Upper lobe of left lung (tissue), 6 donors: ENCODE data around the gene GUK1. TPM values are rescaled to one million over a fixed set of nuclear protein-coding genes. Genes with fewer than 3 reads are reported as not detected.
A peak's percentile ranks its signal among the peaks of the same experiment; 100 is the strongest.

Source experiments
- ATAC-seq, 2 donors: fragments of 200-7000 bp; cut with Tn5 transposase; one replicate each; pipeline ENCODE4 v1.9.1; 2022; ENCODE audit warnings: mild to moderate bottlenecking in 2 of 2, moderate library complexity in 2 of 2; ENCODE audit not compliant: low FRiP score in 2 of 2
- DNase-seq, 2 donors: peaks; one replicate each; pipeline ENCODE4 v3.0.0-alpha.2; 2019 to 2020
- H3K27ac ChIP-seq, 4 donors: fragments of 200-600 bp; sonication (generic); one replicate each; pipeline ENCODE4 v1.5.1; 2016 to 2019
- H3K27me3 ChIP-seq, 4 donors: fragments of 200-600 bp; sonication (generic); one replicate each; pipeline ENCODE4 v1.5.1; 2017 to 2019
- H3K36me3 ChIP-seq, 4 donors: fragments of 200-600 bp; sonication (generic); one replicate each; pipeline ENCODE4 v1.5.1; 2016 to 2019
- H3K4me1 ChIP-seq, 4 donors: fragments of 200-600 bp; sonication (generic); one replicate each; pipeline ENCODE4 v1.5.1; 2018 to 2019
- H3K4me3 ChIP-seq, 4 donors: fragments of 200-600 bp; sonication (generic); one replicate each; pipeline ENCODE4 v1.5.1; 2017 to 2019; ENCODE audit warnings: mild to moderate bottlenecking in 2 of 4, moderate library complexity in 1 of 4
- H3K9me3 ChIP-seq, 4 donors: fragments of 200-600 bp; sonication (generic); one replicate each; pipeline ENCODE4 v1.5.1; 2018 to 2019
- CTCF ChIP-seq, 6 experiments: fragments of 450-650 bp in 4 of 6; fragments of 200-600 bp in 2 of 6; sonication (generic) in 2 of 6; IDR thresholded peaks; one replicate each; pipeline ENCODE4 v1.5.1; 2016 to 2019; ENCODE audit warnings: antibody characterized with exemption in 6 of 6
- EP300 ChIP-seq, 4 donors: sonication (generic); formaldehyde crosslinking; IDR thresholded peaks; one replicate each; pipeline ENCODE4 v1.5.1; 2017; ENCODE audit warnings: antibody characterized with exemption in 4 of 4, control low read depth in 2 of 4
- POLR2A ChIP-seq, 4 donors: fragments of 450-650 bp; IDR thresholded peaks; one replicate each; pipeline ENCODE4 v1.5.1; 2016 to 2017; ENCODE audit warnings: antibody characterized with exemption in 4 of 4, mild to moderate bottlenecking in 2 of 4
- POLR2AphosphoS5 ChIP-seq, 2 donors: sonication (generic); formaldehyde crosslinking; IDR thresholded peaks; one replicate each; pipeline ENCODE4 v1.5.1; 2017; ENCODE audit warnings: antibody characterized with exemption in 2 of 2
- WGBS, 2 donors: methylation state at CpG; one replicate each; pipeline ENCODE4 v1.1.5; 2017 to 2018; 5-methylcytosine and 5-hydroxymethylcytosine counted together
- total RNA-seq, 6 donors: library from RNA; depleted of rRNA in 4 of 6; stranded (reverse); fragments of >200 nt in 4 of 6; gene quantifications; one replicate each; pipeline versions ENCODE4 v1.1.0 to v1.2.1, GENCODE V29; 2016 to 2021
- donor health status: DM: no; HTN: no; CAD: no; lungs with moderate emphysema.
- donor health status: DM: no; HTN: yes; CAD: no; lungs with severe emphysema.

GUK1 gene
- total RNA-seq, 6 donors from 2014 or later, result 198 to 385 (median 269) TPM

- DNase-seq (no peak), ATAC-seq (no peak)
- H3K9me3 ChIP-seq, result no peaks in the 10 kb centered on the region
- H3K4me3 ChIP-seq, result no peak overlapping the region
- peaks cover 29 to 54% (median 43%) of the 10 kb centered on the region in 4 donors for H3K4me1 ChIP-seq
- peak overlapping the region in 1 of 4 donors; percentile 4 for H3K27ac ChIP-seq
- 84 to 92% methylated on average over 11 of the region's 11 CpGs for WGBS, 2 donors
- TF ChIP-seq EP300 (IDR thresholded peaks at IDR 0.05), result no peak
- TF ChIP-seq POLR2A (IDR thresholded peaks at IDR 0.05), result no peak
- no peak for TF ChIP-seq CTCF (IDR thresholded peaks at IDR 0.05)
- TF ChIP-seq POLR2AphosphoS5 (IDR thresholded peaks at IDR 0.05), result no peak
- peaks cover 0 to 6% (median under 1%) of the 10 kb centered on the region in 4 donors for H3K36me3 ChIP-seq
- H3K27me3 ChIP-seq, result no peaks in the 10 kb centered on the region
These were observed 14.1 kb downstream of the GUK1 start for GRCh38 chr1:228154021-228154669.

DNA sequence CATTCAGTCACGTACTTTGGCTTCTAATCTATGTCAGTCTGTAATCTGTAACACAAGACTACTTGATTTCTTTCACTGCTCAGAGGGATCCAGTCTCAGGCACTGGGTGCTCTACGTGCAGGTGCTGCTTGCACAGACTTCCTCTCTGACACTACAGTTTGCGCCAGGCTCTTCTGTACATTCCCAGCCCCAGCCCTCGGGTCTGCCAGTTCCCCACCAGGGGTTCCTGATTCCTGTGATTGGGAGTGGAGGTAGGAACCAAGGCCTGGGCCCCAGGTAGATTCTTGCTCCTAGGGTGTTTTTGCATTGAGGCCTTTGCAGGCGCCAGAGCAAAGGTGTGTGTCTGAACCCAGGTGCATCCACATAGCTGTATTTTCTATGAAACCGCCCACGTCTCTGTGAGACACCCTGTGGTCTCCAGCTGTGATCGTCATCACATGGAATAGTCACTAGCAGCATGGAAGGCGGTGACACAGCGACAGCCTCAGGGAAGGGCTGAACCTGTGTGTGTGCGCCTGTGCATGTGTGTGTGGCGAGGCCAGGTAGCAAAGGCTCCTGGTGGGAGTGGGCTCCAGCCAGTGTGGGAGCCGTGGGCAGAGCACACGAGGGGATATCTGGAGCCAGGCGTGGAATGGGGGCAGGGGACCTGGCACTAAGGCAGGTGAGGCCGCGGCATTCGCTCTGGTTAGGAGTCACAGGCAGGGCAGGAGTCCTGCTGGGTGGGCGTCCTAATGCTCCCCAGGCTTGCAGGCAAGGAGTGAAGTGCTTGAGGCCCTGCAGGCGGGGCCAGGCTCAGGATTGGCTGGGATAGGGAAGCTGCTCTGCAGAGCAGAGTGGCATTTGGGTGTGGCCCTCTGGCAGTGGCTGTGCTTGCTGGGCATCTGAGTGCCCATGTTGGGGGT lies 14.8 kb downstream of the GUK1 start:
- no peak for ATAC-seq

GRCh38 chr1:228155596-228156514 lies 15.8 kb downstream of the GUK1 start:
- Histone ChIP-seq H3K27ac (no peak overlapping the region), H3K4me1 (peaks cover 13 to 37% (median 27%) of the 10 kb centered on the region in 4 donors), H3K4me3 (no peak overlapping the region), H3K27me3 (no peaks in the 10 kb centered on the region), H3K36me3 (peaks cover 0 to 4% (median 0%) of the 10 kb centered on the region in 4 donors), H3K9me3 (no peaks in the 10 kb centered on the region)
- ATAC-seq, result no peak
- TF ChIP-seq CTCF (IDR thresholded peaks at IDR 0.05) (no peak), POLR2AphosphoS5 (IDR thresholded peaks at IDR 0.05) (no peak)
- peak in 1 of 2 donors; percentile 47 for DNase-seq
- 80 to 94% methylated on average over 5 to 12 of the region's 16 CpGs for WGBS, 2 donors

More for the DNA sequence above, 14.8 kb downstream of the GUK1 start:
- peaks cover 0 to 4% (median 0%) of the 10 kb centered on the region in 4 donors for H3K36me3 ChIP-seq
- no peaks in the 10 kb centered on the region for H3K9me3 ChIP-seq
- TF ChIP-seq CTCF (IDR thresholded peaks at IDR 0.05) (no peak), POLR2A (IDR thresholded peaks at IDR 0.05) (no peak), EP300 (IDR thresholded peaks at IDR 0.05) (no peak), POLR2AphosphoS5 (IDR thresholded peaks at IDR 0.05) (no peak)
- 81 to 90% methylated on average over 19 of the region's 20 CpGs for WGBS, 2 donors
- H3K27me3 ChIP-seq, result no peaks in the 10 kb centered on the region
- H3K4me3 ChIP-seq, result no peak overlapping the region
- peaks cover 23 to 47% (median 35%) of the 10 kb centered on the region in 4 donors for H3K4me1 ChIP-seq
- peak overlapping the region in 1 of 4 donors; percentile 4 for H3K27ac ChIP-seq
- DNase-seq, result peak in 1 of 2 donors; percentile 45

DNA sequence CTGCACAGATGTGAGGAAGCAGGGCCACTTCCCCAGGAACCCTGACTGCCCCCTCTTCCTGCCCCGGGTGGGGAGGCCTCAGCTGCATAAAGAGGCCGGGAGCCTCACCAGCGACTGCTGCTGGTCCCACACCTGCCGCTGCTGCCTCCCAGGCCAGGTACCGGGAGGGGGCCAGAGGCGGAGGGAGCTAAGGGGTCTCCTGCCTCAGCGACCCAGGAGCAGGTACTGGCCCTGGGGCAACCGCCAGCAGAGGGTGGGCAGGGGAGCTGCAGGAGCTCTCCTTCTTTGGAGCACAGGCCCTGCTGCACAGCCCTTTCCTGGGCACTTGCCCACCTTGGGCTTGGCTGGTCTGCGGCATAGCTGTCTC lies 16.4 kb downstream of the GUK1 start:
- no peak overlapping the region for H3K27ac ChIP-seq
- peak in 1 of 2 donors; percentile 61 for DNase-seq
- H3K9me3 ChIP-seq, result no peaks in the 10 kb centered on the region
- WGBS, 2 donors, result 49% methylated on average over 5 of the region's 9 CpGs; no CpG with 5 or more reads in 1 of the 2 donors
- peaks cover 13 to 36% (median 23%) of the 10 kb centered on the region in 4 donors for H3K4me1 ChIP-seq
- no peak for TF ChIP-seq POLR2A (IDR thresholded peaks at IDR 0.05)
- TF ChIP-seq EP300 (IDR thresholded peaks at IDR 0.05), result no peak
- no peak for TF ChIP-seq POLR2AphosphoS5 (IDR thresholded peaks at IDR 0.05)
- no peak for TF ChIP-seq CTCF (IDR thresholded peaks at IDR 0.05)
- no peak for ATAC-seq
- H3K36me3 ChIP-seq, result peaks cover 0 to 4% (median 0%) of the 10 kb centered on the region in 4 donors
- no peaks in the 10 kb centered on the region for H3K27me3 ChIP-seq
- no peak overlapping the region for H3K4me3 ChIP-seq
